ENCODE results near the gene PDE4C.

GRCh38 chr19:18216789-18217188, 9.4 kb downstream of the PDE4C start:
- no peak for TF ChIP-seq EZH2phosphoT487 (IDR thresholded peaks at IDR 0.05; ENCODE audit: borderline replicate concordance, low read length)
- TF ChIP-seq CTCF (conservative IDR thresholded peaks at IDR 0.05; ENCODE audit: low read depth, low read length) = no peak
- no peak for TF ChIP-seq EZH2 (IDR thresholded peaks at IDR 0.05; ENCODE audit: low read length, unreplicated experiment)

All from PC-3 (cell line).